ENCODE results near the gene TRIOBP.

Gene TRIOBP

GRCh38 chr22:37745548-37746365 is 48.9 kb downstream of the TRIOBP start (continued):
- TF ChIP-seq GFI1B (tag by site-specific recombination; IDR thresholded peaks at IDR 0.05) (0 out of 2 replicates have a peak, but pooled peaks have one; percentile 21), ZNF114 (tag by site-specific recombination; IDR thresholded peaks at IDR 0.05) (no peak), ZNF692 (tag by site-specific recombination; IDR thresholded peaks at IDR 0.05) (peak; percentile 85), ZNF350 (tag by site-specific recombination; IDR thresholded peaks at IDR 0.05) (no peak), ZNF513 (tag by site-specific recombination; IDR thresholded peaks at IDR 0.05) (0 out of 2 replicates have a peak, but pooled peaks have one; percentile 12), BCL11A (tag by site-specific recombination; IDR thresholded peaks at IDR 0.05; ENCODE audit: low read depth) (no peak), KLF9 (tag by site-specific recombination; IDR thresholded peaks at IDR 0.05; ENCODE audit: low read depth) (0 out of 2 replicates have a peak, but pooled peaks have one; percentile 10), SP7 (tag by site-specific recombination; IDR thresholded peaks at IDR 0.05) (0 out of 2 replicates have a peak, but pooled peaks have one; percentile 17), ZBTB20 (tag by site-specific recombination; IDR thresholded peaks at IDR 0.05) (peak; percentile 44; the same call in 1 of the 2 replicates), ZNF335 (tag by site-specific recombination; conservative IDR thresholded peaks at IDR 0.05) (peak; percentile 20; the same call in 1 of the 2 replicates), KLF17 (tag by site-specific recombination; IDR thresholded peaks at IDR 0.05) (peak; percentile 55; the same call in 1 of the 2 replicates), ZNF768 (tag by site-specific recombination; IDR thresholded peaks at IDR 0.05) (peak; percentile 98; the same call in 1 of the 2 replicates), EGR2 (tag by site-specific recombination; IDR thresholded peaks at IDR 0.05; ENCODE audit: low read depth) (peak; percentile 71), ZNF76 (tag by site-specific recombination; IDR thresholded peaks at IDR 0.05; ENCODE audit: borderline replicate concordance, low read depth) (peak; percentile 76; the same call in 1 of the 2 replicates), INSM2 (tag by site-specific recombination; IDR thresholded peaks at IDR 0.05) (0 out of 2 replicates have a peak, but pooled peaks have one; percentile 15), KLF16 (tag by site-specific recombination; IDR thresholded peaks at IDR 0.05) (0 out of 2 replicates have a peak, but pooled peaks have one; percentile 15), PATZ1 (tag by site-specific recombination; IDR thresholded peaks at IDR 0.05) (peak; percentile 13; the same call in 1 of the 2 replicates)

Data from HEK293 (cell line).